CD4-positive, alpha-beta T cell (primary cell): Measurements from ENCODE around the gene LTBP4. TPM values are rescaled to one million over a fixed set of nuclear protein-coding genes. Genes with fewer than 3 reads are reported as not detected.
"Not testable (repeated sequence)": the region's sequence is repeated elsewhere in the genome, so short reads cannot be mapped to it uniquely, and the experiment has no call there.

Experiments
- ATAC-seq: fragments of 200-7000 bp; cut with Tn5 transposase; one replicate; pipeline ENCODE4 v1.10.0; 2022; ENCODE audit warnings: mild to moderate bottlenecking; ENCODE audit not compliant: poor library complexity
- CTCF ChIA-PET: fragments of 350-600 bp; sonication (Branson Sonifier 250); formaldehyde crosslinking; loops from one replicate; lab custom pipeline; 2021; ENCODE audit warnings: antibody characterized with exemption, inconsistent platforms; lab: Charles Lee
- POLR2A ChIA-PET: fragments of 350-600 bp; sonication (Branson Sonifier 250); formaldehyde crosslinking; loops from one replicate; lab custom pipeline; 2021; ENCODE audit warnings: antibody characterized with exemption, inconsistent platforms; lab: Charles Lee
- DNase-seq, 14 experiments: peaks; one replicate each; pipeline ENCODE4 v3.0.0-alpha.2; 2013 to 2020; ENCODE audit warnings: mixed read lengths in 2 of 14
- H3K27ac ChIP-seq, 2 donors: one replicate each; pipeline versions ENCODE4 v1.5.1 to v1.7.0; 2013; ENCODE audit warnings: low read length in 2 of 2, low read depth in 1 of 2, mild to moderate bottlenecking in 1 of 2
- H3K27me3 ChIP-seq, 2 experiments: 1 replicate in 1 of 2; 2 replicates in 1 of 2; pipeline versions ENCODE4 v1.6.1 to v1.7.0; 2013; ENCODE audit warnings: low read length in 2 of 2, control low read depth in 1 of 2, mild to moderate bottlenecking in 1 of 2, moderate library complexity in 1 of 2; ENCODE audit not compliant: insufficient read depth in 2 of 2, control insufficient read depth in 1 of 2
- H3K36me3 ChIP-seq: one replicate; pipeline ENCODE4 v1.6.1; 2013; ENCODE audit warnings: low read length, control low read depth; ENCODE audit not compliant: insufficient read depth
- H3K4me1 ChIP-seq: one replicate; pipeline ENCODE4 v1.6.1; 2013; ENCODE audit warnings: low read length, control low read depth; ENCODE audit not compliant: insufficient read depth
- H3K4me3 ChIP-seq: one replicate; pipeline ENCODE4 v1.5.1; 2013; ENCODE audit warnings: mild to moderate bottlenecking, low read length, moderate library complexity
- H3K9me3 ChIP-seq, 2 experiments: 1 replicate in 1 of 2; 2 replicates in 1 of 2; pipeline versions ENCODE4 v1.6.1 to v1.7.0; 2013; ENCODE audit warnings: low read length in 2 of 2, mild to moderate bottlenecking in 2 of 2, control low read depth in 1 of 2, moderate library complexity in 1 of 2; ENCODE audit not compliant: control insufficient read depth in 1 of 2, insufficient read depth in 1 of 2
- H3K27ac Mint-ChIP-seq: one replicate; pipeline ENCODE4 v1.8.0; 2020; ENCODE audit warnings: mixed read lengths
- H3K27me3 Mint-ChIP-seq: one replicate; pipeline ENCODE4 v1.8.0; 2021; ENCODE audit warnings: mixed read lengths
- H3K36me3 Mint-ChIP-seq: one replicate; pipeline ENCODE4 v1.8.0; 2021; ENCODE audit warnings: low read depth, mixed read lengths
- H3K4me1 Mint-ChIP-seq: one replicate; pipeline ENCODE4 v1.8.0; 2021; ENCODE audit warnings: low read depth, mixed read lengths
- H3K4me3 Mint-ChIP-seq: one replicate; pipeline ENCODE4 v1.8.0; 2020; ENCODE audit warnings: mild to moderate bottlenecking, mixed read lengths
- H3K9me3 Mint-ChIP-seq: one replicate; pipeline ENCODE4 v1.8.0; 2020; ENCODE audit warnings: mixed read lengths
- CTCF ChIP-seq: fragments of 200-600 bp; IDR thresholded peaks from one replicate; pipeline ENCODE4 v1.8.0; 2022; ENCODE audit warnings: antibody characterized with exemption, mild to moderate bottlenecking
- intact Hi-C, 2 experiments: fragments of 100-400 bp; cut with DNase I in 1 of 2; cut with micrococcal nuclease in 1 of 2; formaldehyde crosslinking; loops; one replicate each; pipeline versions ENCODE4 v1.15.1 to v1.9.0; 2023 to 2025; cut with DNase I, micrococcal nuclease
- total RNA-seq, 174 experiments: library from RNA in 2 of 174; stranded (reverse) in 2 of 174; gene quantifications; one replicate each; pipeline ENCODE4 v1.2.3 and lab custom pipeline; 2021 to 2026

LTBP4 gene
- total RNA-seq, 2 experiments from 2014 or later: 116 to 134 TPM

GRCh38 chr19:40622773-40623075 lies 21.6 kb downstream of the LTBP4 start:
- ChIA-PET POLR2A (no interaction called here), CTCF (no interaction called here)
- Mint-ChIP-seq H3K4me3 (no peak overlapping the region), H3K36me3 (peaks cover 71% of the 10 kb centered on the region), H3K27ac (no peak overlapping the region), H3K27me3 (no peaks in the 10 kb centered on the region), H3K4me1 (no peaks in the 10 kb centered on the region), H3K9me3 (no peaks in the 10 kb centered on the region)
- Histone ChIP-seq H3K27ac (no peak overlapping the region), H3K4me1 (no peaks in the 10 kb centered on the region), H3K9me3 (no peaks in the 10 kb centered on the region), H3K4me3 (no peak overlapping the region), H3K27me3 (no peaks in the 10 kb centered on the region), H3K36me3 (peaks cover 52% of the 10 kb centered on the region)
- ATAC-seq: no peak
- no peak for TF ChIP-seq CTCF
- intact Hi-C loops: no loop called here
- DNase-seq: no peak

- H3K9me3 ChIP-seq: no peaks in the 10 kb centered on the region
- no peaks in the 10 kb centered on the region for H3K4me1 Mint-ChIP-seq
- no peaks in the 10 kb centered on the region for H3K27me3 ChIP-seq
- no peak overlapping the region for H3K4me3 Mint-ChIP-seq
- no peaks in the 10 kb centered on the region for H3K9me3 Mint-ChIP-seq
- intact Hi-C loops: no loop called here
- no peaks in the 10 kb centered on the region for H3K27me3 Mint-ChIP-seq
- ChIA-PET POLR2A (no interaction called here), CTCF (interaction anchor here (1.4 kb wide), 1 partner anchor 18 kb away, joined by 5 read pairs; no protein-coding TSS in a partner anchor)
- H3K36me3 Mint-ChIP-seq: peaks cover 65% of the 10 kb centered on the region
- H3K4me3 ChIP-seq: no peak overlapping the region
- no peak for TF ChIP-seq CTCF
- no peaks in the 10 kb centered on the region for H3K4me1 ChIP-seq
- H3K27ac ChIP-seq: no peak overlapping the region
- DNase-seq (no peak), ATAC-seq (no peak)
- no peak overlapping the region for H3K27ac Mint-ChIP-seq
- peaks cover 52% of the 10 kb centered on the region for H3K36me3 ChIP-seq
Measured at GRCh38 chr19:40623403-40624251, 22.5 kb downstream of the LTBP4 start.

- H3K9me3 ChIP-seq, H3K4me1 Mint-ChIP-seq, DNase-seq, H3K4me3 ChIP-seq, H3K27ac Mint-ChIP-seq, H3K4me1 ChIP-seq, H3K27ac ChIP-seq, ATAC-seq, H3K27me3 ChIP-seq, H3K4me3 Mint-ChIP-seq, intact Hi-C loops, POLR2A ChIA-PET, H3K9me3 Mint-ChIP-seq, H3K27me3 Mint-ChIP-seq: not testable (repeated sequence)
- peaks cover 57% of the 10 kb centered on the region for H3K36me3 Mint-ChIP-seq
- H3K36me3 ChIP-seq: peaks cover 50% of the 10 kb centered on the region
- CTCF ChIA-PET: interaction anchor here (0.9 to 1.4 kb wide), 3 partner anchors 10 to 604 kb away, joined by 3 to 5 read pairs (median 3); no protein-coding TSS in a partner anchor
Measured at GRCh38 chr19:40624369-40625153, 23.4 kb downstream of the LTBP4 start.
